Measurements from ENCODE around the gene WNT5A.

Gene WNT5A

DNA sequence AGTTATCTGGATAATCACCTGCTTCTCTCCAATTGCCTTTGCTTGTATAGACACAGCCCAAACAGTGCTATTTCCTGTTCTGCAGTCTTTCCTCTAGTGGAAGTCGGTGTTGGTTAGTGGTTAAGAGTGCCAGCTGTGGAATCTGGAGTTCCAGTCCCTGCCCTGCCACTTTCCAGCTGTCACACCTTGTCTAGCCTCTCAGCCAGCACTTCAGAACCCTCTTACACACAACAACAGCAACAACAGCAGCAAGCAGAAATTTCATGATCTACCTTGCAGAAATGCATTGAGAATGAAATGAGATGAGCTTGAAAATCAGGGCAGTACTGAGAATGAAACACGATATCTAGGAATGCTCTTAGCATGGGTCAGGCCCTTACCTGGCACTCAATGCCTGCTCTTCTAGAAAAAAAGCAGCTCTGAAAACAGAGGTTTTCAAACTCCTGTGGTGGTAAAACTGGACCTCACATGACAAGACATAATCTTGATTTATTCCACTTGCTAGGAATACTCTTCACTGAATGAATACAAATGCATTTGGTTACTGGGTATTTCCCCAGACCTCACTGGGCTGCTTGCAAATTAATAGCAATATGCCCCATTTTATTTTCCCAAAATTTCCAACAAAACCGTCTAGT lies 3.3 kb upstream of the WNT5A start:
- Mint-ChIP-seq H3K27ac (no peak overlapping the region), H3K36me3 (no peaks in the 10 kb centered on the region), H3K4me1 (peaks cover 13% of the 10 kb centered on the region), H3K9me3 (peaks cover 2% of the 10 kb centered on the region), H3K4me3 (no peak overlapping the region)
- ATAC-seq (no peak), DNase-seq (ENCODE audit: low spot score in 2 of 2) (no peak)

DNA sequence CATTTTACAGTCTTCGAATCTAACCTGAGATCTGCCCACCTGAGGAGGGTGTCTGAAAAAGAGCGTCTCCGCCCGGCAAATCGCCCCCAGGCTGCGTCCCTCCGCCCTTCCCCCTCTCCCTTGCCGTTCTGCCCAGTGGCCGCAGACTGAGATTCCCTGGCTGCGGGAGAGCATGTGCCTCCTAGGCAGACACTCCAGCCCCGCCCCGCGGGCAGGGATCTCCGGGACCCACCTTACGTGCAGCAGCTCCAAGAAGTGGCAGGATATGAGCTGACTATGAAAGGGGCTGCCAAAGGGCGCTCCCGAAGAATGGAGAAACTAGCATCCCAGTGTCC lies 2.7 kb upstream of the WNT5A start:
- no peak overlapping the region for H3K4me3 Mint-ChIP-seq
- no peak for DNase-seq (ENCODE audit: low spot score in 2 of 2)
- H3K36me3 Mint-ChIP-seq = no peaks in the 10 kb centered on the region
- peaks cover 15% of the 10 kb centered on the region for H3K4me1 Mint-ChIP-seq
- no peaks in the 10 kb centered on the region for H3K9me3 Mint-ChIP-seq
- no peak for ATAC-seq
- H3K27ac Mint-ChIP-seq = no peak overlapping the region

- Mint-ChIP-seq H3K4me1 (peaks cover 15% of the 10 kb centered on the region), H3K36me3 (no peaks in the 10 kb centered on the region), H3K9me3 (no peaks in the 10 kb centered on the region), H3K27ac (no peak overlapping the region), H3K4me3 (no peak overlapping the region)
- ATAC-seq (no peak), DNase-seq (ENCODE audit: low spot score in 2 of 2) (no peak)
Observed at GRCh38 chr3:55488398-55489055, 1.4 kb upstream of the WNT5A start.

DNA sequence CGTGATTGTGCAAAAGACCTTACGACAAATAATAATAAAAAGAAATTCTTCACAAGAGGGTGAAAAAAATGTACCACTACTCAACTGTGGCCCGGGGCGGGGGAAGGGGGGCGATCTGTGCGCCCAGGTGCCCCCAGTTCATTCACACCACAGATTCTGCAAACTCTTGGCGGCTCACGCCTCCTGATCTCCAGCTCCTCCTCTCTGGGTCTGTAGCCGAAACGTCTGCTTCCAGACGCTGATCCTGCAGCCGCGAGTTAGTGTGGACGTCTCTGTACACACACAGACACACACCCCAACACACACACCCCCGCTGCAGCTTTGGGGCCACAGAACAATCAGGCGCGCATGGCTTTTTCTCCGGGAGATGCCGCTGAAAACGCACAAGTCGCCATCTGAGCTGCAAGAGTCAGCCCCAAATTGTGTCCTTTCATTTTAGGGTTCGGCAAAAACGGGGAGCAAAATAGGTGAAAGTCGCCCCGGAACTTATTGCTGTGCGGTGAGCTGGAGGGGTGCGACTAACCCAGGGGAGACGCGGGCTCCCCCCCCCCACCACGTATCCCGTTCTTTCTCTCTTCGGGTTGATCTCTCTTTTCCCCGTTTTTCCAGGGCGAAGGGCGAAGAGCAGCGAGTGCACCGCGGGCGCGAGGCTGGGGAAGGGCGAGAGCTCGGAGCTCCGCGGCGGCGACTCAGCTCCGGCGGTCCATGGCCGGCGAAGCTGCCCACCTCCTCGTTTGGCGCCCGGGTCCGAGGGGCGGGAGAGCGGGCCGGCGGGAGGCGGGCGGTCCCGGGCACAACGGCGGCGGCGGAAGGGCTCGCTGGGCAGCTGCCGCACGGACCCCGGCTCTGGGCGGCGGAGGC lies 505 bp upstream of the WNT5A start:
- ATAC-seq (no peak), DNase-seq (ENCODE audit: low spot score in 2 of 2) (no peak)
- H3K36me3 Mint-ChIP-seq = no peaks in the 10 kb centered on the region
- no peaks in the 10 kb centered on the region for H3K9me3 Mint-ChIP-seq
- H3K4me3 Mint-ChIP-seq = peak overlapping the region; percentile 31
- H3K4me1 Mint-ChIP-seq = peaks cover 15% of the 10 kb centered on the region
- no peak overlapping the region for H3K27ac Mint-ChIP-seq

DNA sequence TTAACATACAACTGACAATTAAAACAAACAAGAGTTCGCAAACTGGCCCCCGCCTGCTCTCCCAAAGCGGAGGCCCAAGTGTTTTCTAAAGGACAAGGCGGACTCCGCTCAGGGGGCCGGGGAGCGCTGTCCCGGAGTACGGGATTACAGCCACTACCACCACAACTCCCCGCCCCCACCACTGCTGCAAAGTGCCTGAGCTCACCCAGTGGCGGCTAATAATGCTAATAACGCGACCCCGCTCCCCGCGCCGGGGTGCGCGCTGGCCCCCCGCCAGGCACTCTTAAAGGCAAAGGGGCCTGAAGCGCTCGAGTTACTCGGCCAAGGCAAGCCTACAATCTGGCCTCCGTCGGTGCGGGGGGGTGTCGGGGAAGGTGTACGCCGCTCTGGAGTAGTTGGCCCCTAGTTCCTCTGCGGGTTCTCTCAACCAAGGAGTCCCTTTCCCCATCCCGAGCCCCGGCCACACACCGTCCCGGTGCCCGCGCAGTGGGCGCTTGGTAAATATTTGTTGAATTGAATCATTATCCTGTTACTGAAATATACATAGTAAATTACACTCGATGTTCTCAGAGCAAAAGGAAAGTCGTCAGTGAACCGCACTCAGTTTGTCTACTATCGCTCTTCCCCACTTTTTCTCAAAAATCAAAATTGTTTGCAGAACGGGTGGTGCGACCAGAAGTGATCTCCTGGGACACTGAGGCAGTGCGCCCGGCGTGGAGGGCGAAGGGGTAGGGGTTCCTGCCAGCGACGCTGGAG lies 827 bp downstream of the WNT5A start:
- no peak overlapping the region for H3K27ac Mint-ChIP-seq
- H3K9me3 Mint-ChIP-seq = no peaks in the 10 kb centered on the region
- ATAC-seq (no peak), DNase-seq (ENCODE audit: low spot score in 2 of 2) (no peak)
- H3K4me1 Mint-ChIP-seq = peaks cover 15% of the 10 kb centered on the region
- H3K4me3 Mint-ChIP-seq = no peak overlapping the region
- no peaks in the 10 kb centered on the region for H3K36me3 Mint-ChIP-seq

- Mint-ChIP-seq H3K36me3 (no peaks in the 10 kb centered on the region), H3K27ac (no peak overlapping the region), H3K4me1 (peaks cover 15% of the 10 kb centered on the region), H3K4me3 (no peak overlapping the region), H3K9me3 (no peaks in the 10 kb centered on the region)
- DNase-seq (ENCODE audit: low spot score in 2 of 2) = no peak
- ATAC-seq = peak; percentile 22
Observed at GRCh38 chr3:55484801-55485791, 2.0 kb downstream of the WNT5A start.

DNA sequence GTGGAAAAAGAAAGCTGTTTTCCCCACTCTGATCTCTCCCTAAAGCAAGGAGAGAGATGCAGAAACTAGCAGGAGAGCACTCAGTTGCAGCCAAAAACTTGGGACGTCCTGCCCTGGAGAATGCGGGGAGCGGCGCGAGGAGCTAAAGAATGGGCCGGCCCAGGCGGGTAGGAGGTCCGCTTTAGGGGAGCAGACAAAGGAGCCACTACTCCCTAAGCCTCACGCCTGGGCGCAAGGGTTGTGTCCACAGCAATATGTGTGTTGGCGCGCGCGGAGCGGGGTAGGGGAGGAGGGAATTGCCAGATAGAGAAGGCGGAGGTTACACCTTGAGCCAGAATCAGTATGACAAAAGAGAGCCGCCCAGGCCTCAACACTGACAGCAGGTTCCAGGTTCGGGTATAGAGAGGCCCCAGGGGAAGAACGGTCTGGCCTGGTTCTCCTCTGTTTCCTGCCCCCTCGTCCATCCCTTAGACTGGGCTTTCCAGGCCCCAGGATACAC lies 2.9 kb downstream of the WNT5A start:
- Mint-ChIP-seq H3K27ac (no peak overlapping the region), H3K9me3 (no peaks in the 10 kb centered on the region), H3K4me3 (no peak overlapping the region), H3K4me1 (peaks cover 10% of the 10 kb centered on the region), H3K36me3 (no peaks in the 10 kb centered on the region)
- no peak for ATAC-seq
- DNase-seq (ENCODE audit: low spot score in 2 of 2) = no peak

DNA sequence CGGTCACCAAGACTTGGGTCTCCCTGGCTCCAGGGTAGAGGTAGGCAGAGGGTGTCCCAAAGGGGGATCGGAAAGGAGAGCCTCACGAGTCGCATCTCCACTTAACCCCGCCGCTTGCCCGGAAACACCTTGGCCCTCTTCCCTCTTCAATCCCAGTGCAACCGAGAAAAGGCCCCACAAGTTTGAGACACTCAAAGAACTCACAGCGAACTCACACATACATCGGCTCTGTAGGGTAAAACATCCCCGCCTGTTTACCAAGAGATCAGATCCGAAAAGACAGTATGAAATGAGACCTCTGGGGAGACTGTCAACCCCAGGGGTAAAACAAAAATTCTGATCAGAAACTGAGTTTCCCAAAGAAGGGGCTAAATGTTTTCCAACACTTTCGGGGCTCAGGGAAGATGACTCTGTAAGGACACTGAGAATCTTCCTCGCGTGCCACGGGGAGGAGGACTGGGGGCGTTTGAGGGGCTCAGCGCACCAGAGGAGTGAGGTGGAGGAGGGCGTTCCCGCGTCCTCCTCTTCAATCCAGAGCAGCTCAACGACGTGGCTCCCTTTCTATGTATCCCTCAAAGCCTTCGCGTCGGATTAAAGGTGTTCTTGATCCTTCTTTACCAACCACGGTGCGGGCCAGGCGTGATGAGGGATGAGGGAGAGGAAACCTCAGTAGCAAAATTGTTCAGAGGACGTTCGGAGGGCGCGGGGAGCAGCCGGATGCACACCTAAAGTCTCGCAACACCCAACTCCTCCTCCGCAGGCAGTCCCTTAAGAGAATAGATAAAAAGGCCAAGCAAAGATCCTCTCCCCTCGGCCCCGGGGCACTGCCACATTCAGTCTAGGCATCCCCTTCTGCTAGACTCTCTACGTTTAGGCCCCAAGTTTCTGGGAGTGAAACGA lies 3.7 kb downstream of the WNT5A start:
- H3K4me3 Mint-ChIP-seq = no peak overlapping the region
- no peak overlapping the region for H3K27ac Mint-ChIP-seq
- DNase-seq (ENCODE audit: low spot score in 2 of 2) (no peak), ATAC-seq (no peak)
- H3K4me1 Mint-ChIP-seq = peaks cover 10% of the 10 kb centered on the region
- H3K36me3 Mint-ChIP-seq = no peaks in the 10 kb centered on the region
- H3K9me3 Mint-ChIP-seq = no peaks in the 10 kb centered on the region

DNA sequence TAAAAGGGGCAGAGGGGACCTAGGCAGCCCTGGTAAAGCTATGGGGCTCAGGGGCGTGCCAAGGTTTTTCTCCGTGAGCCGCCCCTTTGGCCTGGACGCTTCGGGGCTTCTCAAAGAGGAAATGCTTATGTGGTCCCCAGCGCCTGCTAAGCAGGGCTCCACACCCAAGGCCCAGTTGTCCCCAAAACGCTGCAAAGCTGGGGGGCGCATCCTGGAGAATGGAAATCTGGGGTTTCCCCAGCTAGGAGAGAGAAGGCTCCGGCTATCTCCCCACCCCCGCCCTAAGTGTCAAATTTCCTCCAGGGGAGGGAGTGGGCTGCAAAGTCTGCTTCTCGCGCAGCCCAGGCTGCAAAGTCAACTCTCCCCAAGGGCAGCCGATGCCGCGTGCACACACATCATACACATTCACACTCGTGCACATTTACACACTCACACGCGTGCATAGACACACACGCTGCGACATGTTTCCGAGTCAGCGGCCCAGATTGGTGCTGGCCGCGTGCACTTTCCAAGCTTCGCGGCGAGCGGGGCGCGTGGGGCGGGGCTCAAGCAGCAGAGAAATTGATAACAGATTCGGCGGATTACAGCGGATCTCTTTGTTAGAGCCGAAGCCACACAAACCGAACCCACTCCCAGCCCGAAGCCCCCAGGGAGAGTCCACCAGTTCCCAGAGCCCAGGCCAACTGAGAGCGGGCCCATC lies 4.5 kb downstream of the WNT5A start:
- H3K4me3 Mint-ChIP-seq = no peak overlapping the region
- ATAC-seq (no peak), DNase-seq (ENCODE audit: low spot score in 2 of 2) (no peak)
- H3K4me1 Mint-ChIP-seq = peaks cover 10% of the 10 kb centered on the region
- no peak overlapping the region for H3K27ac Mint-ChIP-seq
- no peaks in the 10 kb centered on the region for H3K36me3 Mint-ChIP-seq
- no peaks in the 10 kb centered on the region for H3K9me3 Mint-ChIP-seq

DNA sequence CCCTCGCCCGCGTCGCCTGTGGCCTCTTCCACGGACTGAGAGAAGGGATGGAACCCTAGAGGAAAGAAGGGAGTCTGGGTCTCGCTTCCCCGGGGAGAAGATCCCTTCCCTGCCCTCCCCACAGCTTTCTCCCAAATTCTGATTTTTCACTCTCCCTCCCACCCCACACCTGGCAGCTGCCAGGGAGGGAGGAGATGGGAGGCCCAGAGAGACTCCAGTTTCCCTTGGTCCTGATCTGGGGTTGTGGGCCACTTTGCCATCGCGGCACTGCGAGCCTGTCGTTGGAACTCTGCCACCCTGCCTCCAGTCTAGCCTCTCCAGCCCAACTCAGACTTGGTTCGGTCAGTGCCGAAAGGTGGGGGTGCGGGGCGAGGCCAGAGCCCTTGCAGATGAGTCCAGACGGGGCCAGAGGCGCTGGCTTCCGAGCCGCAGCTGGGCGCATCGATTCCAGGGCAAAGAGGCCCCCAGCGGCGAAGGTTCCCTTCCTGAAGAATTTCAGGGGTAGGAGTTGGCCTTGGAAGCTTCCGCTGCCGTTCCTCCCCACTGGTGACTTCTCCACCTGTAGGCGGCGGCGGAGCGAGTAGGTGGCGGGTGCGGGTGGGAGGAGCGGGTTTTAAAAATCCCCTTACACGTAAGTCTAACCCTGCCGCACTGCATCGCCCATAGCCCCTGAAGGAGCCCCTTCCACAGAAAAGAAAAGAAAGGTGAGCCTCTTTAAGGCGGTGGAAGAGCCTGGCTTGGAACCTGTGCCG lies 5.2 kb downstream of the WNT5A start:
- Mint-ChIP-seq H3K4me1 (peaks cover 10% of the 10 kb centered on the region), H3K36me3 (no peaks in the 10 kb centered on the region), H3K27ac (no peak overlapping the region), H3K4me3 (no peak overlapping the region), H3K9me3 (no peaks in the 10 kb centered on the region)
- DNase-seq (ENCODE audit: low spot score in 2 of 2) (no peak), ATAC-seq (no peak)

GRCh38 chr3:55480911-55481743 lies 6.0 kb downstream of the WNT5A start:
- no peak for DNase-seq (ENCODE audit: low spot score in 2 of 2)
- Mint-ChIP-seq H3K4me1 (peaks cover 5% of the 10 kb centered on the region), H3K36me3 (no peaks in the 10 kb centered on the region), H3K27ac (no peak overlapping the region), H3K4me3 (no peak overlapping the region), H3K9me3 (no peaks in the 10 kb centered on the region)
- ATAC-seq = no peak
